ENCODE data around the gene SLX1A. TPM values are rescaled to one million over a fixed set of nuclear protein-coding genes. Genes with fewer than 3 reads are reported as not detected.
"Not testable (repeated sequence)": the region's sequence is repeated elsewhere in the genome, so short reads cannot be mapped to it uniquely, and the experiment has no call there.

The SLX1A gene
- total RNA-seq, 1 experiment from 2014 or later, result 19.1 TPM

DNA sequence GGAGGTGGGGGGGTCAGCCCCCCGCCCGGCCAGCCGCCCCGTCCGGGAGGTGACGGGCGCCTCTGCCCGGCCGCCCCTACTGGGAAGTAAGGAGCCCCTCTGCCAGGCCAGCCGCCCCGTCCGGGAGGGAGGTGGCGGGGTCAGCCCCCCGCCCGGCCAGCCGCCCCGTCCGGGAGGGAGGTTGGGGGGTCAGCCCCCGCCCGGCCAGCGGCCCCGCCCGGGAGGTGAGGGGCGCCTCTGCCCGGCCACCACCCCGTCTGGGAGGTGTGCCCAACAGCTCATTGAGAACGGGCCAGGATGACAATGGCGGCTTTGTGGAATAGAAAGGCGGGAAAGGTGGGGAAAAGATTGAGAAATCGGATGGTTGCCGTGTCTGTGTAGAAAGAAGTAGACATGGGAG, 23.5 kb upstream of the SLX1A start:
- H3K4me1 ChIP-seq; H3K27me3 ChIP-seq (replicated peaks; ENCODE audit: control insufficient read depth, insufficient read depth, low read length); CTCF ChIA-PET; H3K27ac Mint-ChIP-seq (ENCODE audit: unreplicated experiment); intact Hi-C loops (cut with micrococcal nuclease; ENCODE audit: unreplicated experiment); H3K4me3 ChIP-seq (ENCODE audit: low read depth, low read length); H3K9me3 Mint-ChIP-seq (ENCODE audit: unreplicated experiment); H3K27me3 Mint-ChIP-seq (ENCODE audit: insufficient read depth, unreplicated experiment); H3K36me3 Mint-ChIP-seq (ENCODE audit: insufficient read depth, unreplicated experiment); H3K36me3 ChIP-seq (ENCODE audit: control insufficient read depth, insufficient read depth, low read length); H3K9me3 ChIP-seq; DNase-seq; BruUV-seq (replicated peaks); POLR2A ChIA-PET; H3K4me1 Mint-ChIP-seq (ENCODE audit: low read depth, unreplicated experiment); H3K4me3 Mint-ChIP-seq (ENCODE audit: unreplicated experiment): not testable (repeated sequence)

DNA sequence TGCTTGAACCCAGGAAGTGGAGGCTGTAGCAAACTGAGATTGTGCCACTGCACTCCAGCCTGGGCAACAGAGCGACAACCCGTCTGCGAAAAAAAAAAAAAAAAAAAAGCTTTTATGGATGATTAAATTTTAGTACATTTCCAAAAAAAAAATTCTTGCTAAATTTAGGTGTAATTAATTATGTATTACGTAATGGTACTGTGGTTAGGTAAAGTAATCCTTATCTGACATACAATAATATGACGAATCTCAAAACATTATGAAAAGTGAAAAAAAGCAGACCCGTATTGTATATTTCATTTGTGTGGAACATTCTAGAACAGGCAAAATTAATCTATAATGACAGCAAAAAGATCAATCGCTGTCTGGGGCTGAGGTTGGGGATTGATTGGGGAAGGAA, 20.6 kb upstream of the SLX1A start:
- CTCF ChIA-PET, result no interaction called here
- POLR2A ChIA-PET, result no interaction called here
- H3K9me3 Mint-ChIP-seq (ENCODE audit: unreplicated experiment), result no peaks in the 10 kb centered on the region
- TF ChIP-seq, protein P1, sequence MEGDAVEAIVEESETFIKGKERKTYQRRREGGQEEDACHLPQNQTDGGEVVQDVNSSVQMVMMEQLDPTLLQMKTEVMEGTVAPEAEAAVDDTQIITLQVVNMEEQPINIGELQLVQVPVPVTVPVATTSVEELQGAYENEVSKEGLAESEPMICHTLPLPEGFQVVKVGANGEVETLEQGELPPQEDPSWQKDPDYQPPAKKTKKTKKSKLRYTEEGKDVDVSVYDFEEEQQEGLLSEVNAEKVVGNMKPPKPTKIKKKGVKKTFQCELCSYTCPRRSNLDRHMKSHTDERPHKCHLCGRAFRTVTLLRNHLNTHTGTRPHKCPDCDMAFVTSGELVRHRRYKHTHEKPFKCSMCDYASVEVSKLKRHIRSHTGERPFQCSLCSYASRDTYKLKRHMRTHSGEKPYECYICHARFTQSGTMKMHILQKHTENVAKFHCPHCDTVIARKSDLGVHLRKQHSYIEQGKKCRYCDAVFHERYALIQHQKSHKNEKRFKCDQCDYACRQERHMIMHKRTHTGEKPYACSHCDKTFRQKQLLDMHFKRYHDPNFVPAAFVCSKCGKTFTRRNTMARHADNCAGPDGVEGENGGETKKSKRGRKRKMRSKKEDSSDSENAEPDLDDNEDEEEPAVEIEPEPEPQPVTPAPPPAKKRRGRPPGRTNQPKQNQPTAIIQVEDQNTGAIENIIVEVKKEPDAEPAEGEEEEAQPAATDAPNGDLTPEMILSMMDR (IDR thresholded peaks at IDR 0.05; ENCODE audit: insufficient read depth in 1 of 2, low read depth in 1 of 2, low read length in 1 of 2, severe bottlenecking in 1 of 2, unreplicated experiment in 1 of 2), result no peak
- DNase-seq, result no peak
- no peaks in the 10 kb centered on the region for H3K36me3 Mint-ChIP-seq (ENCODE audit: insufficient read depth, unreplicated experiment)
- no peak overlapping the region for H3K27ac Mint-ChIP-seq (ENCODE audit: unreplicated experiment)
- H3K4me3 Mint-ChIP-seq (ENCODE audit: unreplicated experiment), result no peak overlapping the region
- no peaks in the 10 kb centered on the region for H3K4me1 Mint-ChIP-seq (ENCODE audit: low read depth, unreplicated experiment)
- no peaks in the 10 kb centered on the region for H3K27me3 ChIP-seq (replicated peaks; ENCODE audit: control insufficient read depth, insufficient read depth, low read length)
- intact Hi-C loops (cut with micrococcal nuclease; ENCODE audit: unreplicated experiment), result no loop called here
- H3K4me3 ChIP-seq (ENCODE audit: low read depth, low read length), result no peak overlapping the region
- no peaks in the 10 kb centered on the region for H3K9me3 ChIP-seq
- no peaks in the 10 kb centered on the region for H3K27me3 Mint-ChIP-seq (ENCODE audit: insufficient read depth, unreplicated experiment)
- no TSS peak for BruUV-seq (replicated peaks)
- H3K4me1 ChIP-seq, result no peaks in the 10 kb centered on the region
- no peaks in the 10 kb centered on the region for H3K36me3 ChIP-seq (ENCODE audit: control insufficient read depth, insufficient read depth, low read length)

DNA sequence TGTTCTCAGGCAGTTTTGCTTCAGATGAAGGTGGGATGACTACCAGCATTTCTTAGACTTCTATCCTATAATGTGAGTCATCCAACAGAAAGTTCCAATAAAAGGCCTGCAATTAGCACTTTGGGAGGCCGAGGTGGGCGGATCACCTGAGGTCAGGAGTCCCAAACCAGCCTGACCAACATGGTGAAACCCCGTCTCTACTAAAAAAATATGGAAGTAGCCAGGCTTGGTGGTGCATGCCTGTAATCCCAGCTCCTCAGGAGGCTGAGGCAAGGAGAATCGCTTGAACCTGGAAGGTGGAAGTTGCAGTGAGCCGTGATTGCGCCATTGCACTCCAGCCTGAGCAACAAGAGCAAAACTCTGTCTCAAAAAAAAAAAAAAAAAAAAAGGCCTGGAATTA, 16.8 kb upstream of the SLX1A start:
- H3K27me3 ChIP-seq (replicated peaks; ENCODE audit: control insufficient read depth, insufficient read depth, low read length); intact Hi-C loops (cut with micrococcal nuclease; ENCODE audit: unreplicated experiment); H3K36me3 Mint-ChIP-seq (ENCODE audit: insufficient read depth, unreplicated experiment); H3K36me3 ChIP-seq (ENCODE audit: control insufficient read depth, insufficient read depth, low read length); BruUV-seq (replicated peaks); H3K4me3 Mint-ChIP-seq (ENCODE audit: unreplicated experiment); H3K27me3 Mint-ChIP-seq (ENCODE audit: insufficient read depth, unreplicated experiment); H3K4me3 ChIP-seq (ENCODE audit: low read depth, low read length); POLR2A ChIA-PET; DNase-seq; H3K27ac Mint-ChIP-seq (ENCODE audit: unreplicated experiment); H3K4me1 ChIP-seq; H3K9me3 ChIP-seq; H3K4me1 Mint-ChIP-seq (ENCODE audit: low read depth, unreplicated experiment); H3K9me3 Mint-ChIP-seq (ENCODE audit: unreplicated experiment): not testable (repeated sequence)
- CTCF ChIA-PET, result interaction anchor here (1.6 kb wide), 1 partner anchor 65 kb away, joined by 3 read pairs; no protein-coding TSS in a partner anchor

DNA sequence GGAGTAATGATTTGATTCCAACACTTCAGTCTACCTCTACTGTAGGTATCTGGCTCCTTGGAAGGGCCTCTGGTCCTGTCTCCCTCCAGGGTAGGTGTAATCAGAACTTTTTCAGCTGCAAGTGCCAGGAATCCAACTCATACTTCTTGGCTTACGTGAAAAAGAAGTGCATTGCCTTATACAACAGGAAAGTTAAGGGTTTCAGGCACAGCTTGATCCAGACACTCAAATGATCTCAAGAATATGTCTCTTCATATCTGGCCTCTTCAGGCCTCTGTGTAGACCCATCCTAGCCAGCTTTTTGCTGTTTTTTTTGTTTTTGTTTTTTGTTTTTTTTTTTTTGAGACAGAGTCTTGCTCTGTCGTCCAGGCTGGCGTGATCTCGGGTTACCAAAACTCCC, 14.5 kb upstream of the SLX1A start:
- Histone ChIP-seq H3K4me3 (ENCODE audit: low read depth, low read length) (no peak overlapping the region), H3K27me3 (replicated peaks; ENCODE audit: control insufficient read depth, insufficient read depth, low read length) (no peaks in the 10 kb centered on the region), H3K9me3 (no peaks in the 10 kb centered on the region), H3K36me3 (ENCODE audit: control insufficient read depth, insufficient read depth, low read length) (no peaks in the 10 kb centered on the region), H3K4me1 (no peaks in the 10 kb centered on the region)
- no peaks in the 10 kb centered on the region for H3K27me3 Mint-ChIP-seq (ENCODE audit: insufficient read depth, unreplicated experiment)
- no peaks in the 10 kb centered on the region for H3K9me3 Mint-ChIP-seq (ENCODE audit: unreplicated experiment)
- H3K27ac Mint-ChIP-seq (ENCODE audit: unreplicated experiment), result no peak overlapping the region
- no peak for DNase-seq
- POLR2A ChIA-PET, result no interaction called here
- TF ChIP-seq, protein P1 (IDR thresholded peaks at IDR 0.05; ENCODE audit: insufficient read depth in 1 of 2, low read depth in 1 of 2, low read length in 1 of 2, severe bottlenecking in 1 of 2, unreplicated experiment in 1 of 2), result no peak
- CTCF ChIA-PET, result interaction anchor here (0.6 kb wide), 1 partner anchor 19 kb away, joined by 3 read pairs; no protein-coding TSS in a partner anchor
- no TSS peak for BruUV-seq (replicated peaks)
- intact Hi-C loops (cut with micrococcal nuclease; ENCODE audit: unreplicated experiment), result no loop called here
- no peaks in the 10 kb centered on the region for H3K4me1 Mint-ChIP-seq (ENCODE audit: low read depth, unreplicated experiment)
- H3K36me3 Mint-ChIP-seq (ENCODE audit: insufficient read depth, unreplicated experiment), result no peaks in the 10 kb centered on the region
- no peak overlapping the region for H3K4me3 Mint-ChIP-seq (ENCODE audit: unreplicated experiment)

Measured in Caco-2 (cell line).